GM12878 (cell line): ENCODE results near the gene TNFRSF8. TPM values are rescaled to one million over a fixed set of nuclear protein-coding genes. Genes with fewer than 3 reads are reported as not detected.

ENCODE experiments used
- EGR1 ChIP-seq, 2 experiments: IDR thresholded peaks; 1 replicate in 1 of 2; 2 replicates in 1 of 2; pipeline ENCODE4 v1.6.1; 2011 to 2012; ENCODE audit warnings: low read depth in 2 of 2, low read length in 2 of 2, borderline replicate concordance in 1 of 2, mild to moderate bottlenecking in 1 of 2, moderate library complexity in 1 of 2
- JUND ChIP-seq: IDR thresholded peaks from 2 replicates; pipeline ENCODE4 v1.6.1; 2012; ENCODE audit warnings: low read depth, mild to moderate bottlenecking, low read length, improper control_type of control experiment, moderate library complexity
- MEF2A ChIP-seq: IDR thresholded peaks from 2 replicates; pipeline ENCODE4 v1.6.1; 2011; ENCODE audit warnings: low read depth, mild to moderate bottlenecking, low read length, moderate library complexity; ENCODE audit not compliant: insufficient read depth
- PAX5 ChIP-seq: IDR thresholded peaks from 2 replicates; pipeline ENCODE4 v1.6.1; 2011; ENCODE audit warnings: low read depth, low read length, borderline replicate concordance
- RAD51 ChIP-seq: fragments of 450-650 bp; IDR thresholded peaks from 2 replicates; pipeline ENCODE4 v1.6.1; 2016; ENCODE audit warnings: moderate library complexity, mild to moderate bottlenecking, inconsistent platforms
- TAF1 ChIP-seq: IDR thresholded peaks from 2 replicates; pipeline ENCODE4 v1.6.1; 2011; ENCODE audit warnings: mild to moderate bottlenecking, low read depth, low read length, borderline replicate concordance
- TARDBP ChIP-seq: IDR thresholded peaks from 2 replicates; pipeline ENCODE4 v1.6.1; 2016; ENCODE audit warnings: borderline replicate concordance
- YY1 ChIP-seq: IDR thresholded peaks from 2 replicates; pipeline ENCODE4 v1.6.1; 2011; ENCODE audit warnings: low read depth, mild to moderate bottlenecking, low read length
- polyA plus RNA-seq, 11 experiments: library from polyadenylated mRNA; depleted of rRNA in 4 of 11; unstranded in 6 of 11; stranded (reverse) in 5 of 11; fragments of >200 nt; fragmentation: Nextera tagmentation in 4 of 11; fragmentation: Illumina TruSeq in 1 of 11; extraction: Ambion mirVana in 4 of 11; extraction: Trizol in 1 of 11; gene quantifications; 1 replicate in 1 of 11; 2 replicates in 10 of 11; pipeline versions ENCODE4 v1.2.1 to v1.2.3, GENCODE V29; 2011 to 2016; ENCODE audit warnings: inconsistent platforms in 2 of 11, missing spikeins in 2 of 11, low read depth in 1 of 11
- total RNA-seq, 4 experiments: library from RNA; depleted of rRNA in 3 of 4; stranded (reverse); fragments of >200 nt in 3 of 4; fragmentation: Illumina TruSeq in 1 of 4; extraction: Trizol in 1 of 4; gene quantifications; 2 replicates each; pipeline versions ENCODE4 v1.2.1 to v1.2.3, GENCODE V29; 2013 to 2021
- TF ChIP-seq, protein P1 (sequence below), 3 experiments: IDR thresholded peaks in 2 of 3; conservative IDR thresholded peaks in 1 of 3; 2 replicates each; pipeline ENCODE4 v1.5.1; 2011; ENCODE audit warnings: low read depth in 3 of 3, low read length in 3 of 3, mild to moderate bottlenecking in 3 of 3, control low read depth in 2 of 3, moderate library complexity in 2 of 3, inconsistent platforms in 1 of 3, mixed read lengths in 1 of 3; ENCODE audit not compliant: control insufficient read depth in 2 of 3, insufficient read depth in 1 of 3; ENCODE audit errors: extremely low read depth in 1 of 3
- TF ChIP-seq, protein P2 (sequence below): IDR thresholded peaks from 2 replicates; pipeline ENCODE4 v1.6.1; 2012; ENCODE audit warnings: low read depth, low read length, improper control_type of control experiment
- TF ChIP-seq, protein P3 (sequence below): fragments of 450-650 bp; IDR thresholded peaks from 2 replicates; pipeline ENCODE4 v1.6.1; 2017; ENCODE audit warnings: low read depth, mild to moderate bottlenecking, moderate library complexity
- TF ChIP-seq, protein P4 (sequence below): IDR thresholded peaks from 2 replicates; pipeline ENCODE4 v1.6.1; 2011; ENCODE audit warnings: mild to moderate bottlenecking, low read depth, low read length, moderate library complexity; ENCODE audit not compliant: insufficient replicate concordance
- TF ChIP-seq, protein P5 (sequence below): fragments of 450-650 bp; formaldehyde crosslinking; IDR thresholded peaks from 2 replicates; pipeline ENCODE4 v1.4.0; 2020; ENCODE audit warnings: mild to moderate bottlenecking, moderate library complexity
- TF ChIP-seq, protein P6 (sequence below): fragments of 450-650 bp; IDR thresholded peaks from 2 replicates; pipeline ENCODE4 v1.6.1; 2016; ENCODE audit warnings: mild to moderate bottlenecking

Gene TNFRSF8
- total and polyA plus RNA-seq, 10 of the 15 experiments (the other 5 are each of a cell fraction or from before 2014, with no cell fraction given) = 9.8 to 114 (median 58.8) TPM

DNA sequence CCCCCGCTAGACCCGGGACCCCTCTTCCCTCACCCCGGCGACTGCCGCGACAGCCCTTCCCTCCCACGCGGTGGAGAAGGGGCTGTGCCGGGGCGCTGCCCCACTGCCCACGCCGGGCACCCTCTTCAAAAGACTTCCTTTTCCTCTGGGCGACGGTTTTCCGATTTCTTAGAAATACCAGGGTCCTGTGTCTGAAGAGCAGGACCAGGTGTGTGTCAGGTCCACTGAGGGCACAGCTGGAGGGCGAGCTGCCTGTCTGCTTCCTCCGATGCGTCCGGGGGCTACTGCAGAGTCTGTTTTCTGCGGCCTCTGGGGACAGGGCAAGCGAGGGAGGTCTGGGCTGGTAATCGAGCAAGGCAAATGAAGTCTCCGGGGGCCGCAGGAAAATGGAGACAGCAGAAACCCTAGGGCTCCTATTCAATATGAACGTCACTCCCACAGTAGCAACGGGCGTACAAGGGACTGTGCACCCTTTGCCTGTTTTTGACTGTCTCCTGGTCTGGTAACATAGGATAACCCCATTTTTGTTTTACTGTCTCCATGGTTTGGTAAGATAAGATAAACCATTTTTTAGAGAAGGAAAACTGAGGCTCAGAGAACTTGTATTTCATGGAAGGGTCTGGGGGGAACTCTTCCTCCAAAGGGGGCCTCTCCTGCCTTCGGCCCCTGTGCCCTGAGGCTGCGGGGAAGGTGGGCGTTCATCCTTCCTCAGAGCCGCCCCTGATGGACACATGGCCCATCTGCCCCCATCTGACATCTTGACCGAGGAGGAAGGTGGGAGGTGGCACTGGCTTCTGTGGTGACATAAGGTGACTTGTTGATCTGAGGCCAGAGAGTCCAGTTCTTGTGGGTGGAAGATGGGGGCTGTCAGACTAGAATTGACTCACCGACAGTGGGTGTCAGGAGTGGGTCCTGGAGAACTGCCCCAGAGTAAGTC, 104.7 kb downstream of the TNFRSF8 start (continued):
- TF ChIP-seq, protein P1, sequence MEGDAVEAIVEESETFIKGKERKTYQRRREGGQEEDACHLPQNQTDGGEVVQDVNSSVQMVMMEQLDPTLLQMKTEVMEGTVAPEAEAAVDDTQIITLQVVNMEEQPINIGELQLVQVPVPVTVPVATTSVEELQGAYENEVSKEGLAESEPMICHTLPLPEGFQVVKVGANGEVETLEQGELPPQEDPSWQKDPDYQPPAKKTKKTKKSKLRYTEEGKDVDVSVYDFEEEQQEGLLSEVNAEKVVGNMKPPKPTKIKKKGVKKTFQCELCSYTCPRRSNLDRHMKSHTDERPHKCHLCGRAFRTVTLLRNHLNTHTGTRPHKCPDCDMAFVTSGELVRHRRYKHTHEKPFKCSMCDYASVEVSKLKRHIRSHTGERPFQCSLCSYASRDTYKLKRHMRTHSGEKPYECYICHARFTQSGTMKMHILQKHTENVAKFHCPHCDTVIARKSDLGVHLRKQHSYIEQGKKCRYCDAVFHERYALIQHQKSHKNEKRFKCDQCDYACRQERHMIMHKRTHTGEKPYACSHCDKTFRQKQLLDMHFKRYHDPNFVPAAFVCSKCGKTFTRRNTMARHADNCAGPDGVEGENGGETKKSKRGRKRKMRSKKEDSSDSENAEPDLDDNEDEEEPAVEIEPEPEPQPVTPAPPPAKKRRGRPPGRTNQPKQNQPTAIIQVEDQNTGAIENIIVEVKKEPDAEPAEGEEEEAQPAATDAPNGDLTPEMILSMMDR (IDR thresholded peaks at IDR 0.05 in 2 of 3, conservative IDR thresholded peaks at IDR 0.05 in 1 of 3; ENCODE audit: control insufficient read depth in 2 of 3, extremely low read depth in 1 of 3, insufficient read depth in 1 of 3, low read depth in 3 of 3, low read length in 3 of 3) = no peak
- TF ChIP-seq, protein P2, sequence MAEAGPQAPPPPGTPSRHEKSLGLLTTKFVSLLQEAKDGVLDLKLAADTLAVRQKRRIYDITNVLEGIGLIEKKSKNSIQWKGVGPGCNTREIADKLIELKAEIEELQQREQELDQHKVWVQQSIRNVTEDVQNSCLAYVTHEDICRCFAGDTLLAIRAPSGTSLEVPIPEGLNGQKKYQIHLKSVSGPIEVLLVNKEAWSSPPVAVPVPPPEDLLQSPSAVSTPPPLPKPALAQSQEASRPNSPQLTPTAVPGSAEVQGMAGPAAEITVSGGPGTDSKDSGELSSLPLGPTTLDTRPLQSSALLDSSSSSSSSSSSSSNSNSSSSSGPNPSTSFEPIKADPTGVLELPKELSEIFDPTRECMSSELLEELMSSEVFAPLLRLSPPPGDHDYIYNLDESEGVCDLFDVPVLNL = no peak
- 0 out of 2 replicates have a peak, but pooled peaks have one; percentile 25 for TF ChIP-seq YY1
- TF ChIP-seq, protein P3, sequence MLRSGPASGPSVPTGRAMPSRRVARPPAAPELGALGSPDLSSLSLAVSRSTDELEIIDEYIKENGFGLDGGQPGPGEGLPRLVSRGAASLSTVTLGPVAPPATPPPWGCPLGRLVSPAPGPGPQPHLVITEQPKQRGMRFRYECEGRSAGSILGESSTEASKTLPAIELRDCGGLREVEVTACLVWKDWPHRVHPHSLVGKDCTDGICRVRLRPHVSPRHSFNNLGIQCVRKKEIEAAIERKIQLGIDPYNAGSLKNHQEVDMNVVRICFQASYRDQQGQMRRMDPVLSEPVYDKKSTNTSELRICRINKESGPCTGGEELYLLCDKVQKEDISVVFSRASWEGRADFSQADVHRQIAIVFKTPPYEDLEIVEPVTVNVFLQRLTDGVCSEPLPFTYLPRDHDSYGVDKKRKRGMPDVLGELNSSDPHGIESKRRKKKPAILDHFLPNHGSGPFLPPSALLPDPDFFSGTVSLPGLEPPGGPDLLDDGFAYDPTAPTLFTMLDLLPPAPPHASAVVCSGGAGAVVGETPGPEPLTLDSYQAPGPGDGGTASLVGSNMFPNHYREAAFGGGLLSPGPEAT = peak; percentile 13; the same call in 1 of the 2 replicates
- TF ChIP-seq EGR1 (IDR thresholded peaks at IDR 0.05; ENCODE audit: borderline replicate concordance in 1 of 2, low read depth in 2 of 2, low read length in 2 of 2) = peak in 1 of 2 experiments; percentile 56; a peak in 1 of 3 replicates
- TF ChIP-seq RAD51 = no peak
- TF ChIP-seq, protein P4, sequence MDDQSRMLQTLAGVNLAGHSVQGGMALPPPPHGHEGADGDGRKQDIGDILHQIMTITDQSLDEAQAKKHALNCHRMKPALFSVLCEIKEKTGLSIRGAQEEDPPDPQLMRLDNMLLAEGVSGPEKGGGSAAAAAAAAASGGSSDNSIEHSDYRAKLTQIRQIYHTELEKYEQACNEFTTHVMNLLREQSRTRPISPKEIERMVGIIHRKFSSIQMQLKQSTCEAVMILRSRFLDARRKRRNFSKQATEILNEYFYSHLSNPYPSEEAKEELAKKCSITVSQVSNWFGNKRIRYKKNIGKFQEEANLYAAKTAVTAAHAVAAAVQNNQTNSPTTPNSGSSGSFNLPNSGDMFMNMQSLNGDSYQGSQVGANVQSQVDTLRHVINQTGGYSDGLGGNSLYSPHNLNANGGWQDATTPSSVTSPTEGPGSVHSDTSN = no peak
- TF ChIP-seq PAX5 = 0 out of 2 replicates have a peak, but pooled peaks have one; percentile 2
- TF ChIP-seq, protein P5, sequence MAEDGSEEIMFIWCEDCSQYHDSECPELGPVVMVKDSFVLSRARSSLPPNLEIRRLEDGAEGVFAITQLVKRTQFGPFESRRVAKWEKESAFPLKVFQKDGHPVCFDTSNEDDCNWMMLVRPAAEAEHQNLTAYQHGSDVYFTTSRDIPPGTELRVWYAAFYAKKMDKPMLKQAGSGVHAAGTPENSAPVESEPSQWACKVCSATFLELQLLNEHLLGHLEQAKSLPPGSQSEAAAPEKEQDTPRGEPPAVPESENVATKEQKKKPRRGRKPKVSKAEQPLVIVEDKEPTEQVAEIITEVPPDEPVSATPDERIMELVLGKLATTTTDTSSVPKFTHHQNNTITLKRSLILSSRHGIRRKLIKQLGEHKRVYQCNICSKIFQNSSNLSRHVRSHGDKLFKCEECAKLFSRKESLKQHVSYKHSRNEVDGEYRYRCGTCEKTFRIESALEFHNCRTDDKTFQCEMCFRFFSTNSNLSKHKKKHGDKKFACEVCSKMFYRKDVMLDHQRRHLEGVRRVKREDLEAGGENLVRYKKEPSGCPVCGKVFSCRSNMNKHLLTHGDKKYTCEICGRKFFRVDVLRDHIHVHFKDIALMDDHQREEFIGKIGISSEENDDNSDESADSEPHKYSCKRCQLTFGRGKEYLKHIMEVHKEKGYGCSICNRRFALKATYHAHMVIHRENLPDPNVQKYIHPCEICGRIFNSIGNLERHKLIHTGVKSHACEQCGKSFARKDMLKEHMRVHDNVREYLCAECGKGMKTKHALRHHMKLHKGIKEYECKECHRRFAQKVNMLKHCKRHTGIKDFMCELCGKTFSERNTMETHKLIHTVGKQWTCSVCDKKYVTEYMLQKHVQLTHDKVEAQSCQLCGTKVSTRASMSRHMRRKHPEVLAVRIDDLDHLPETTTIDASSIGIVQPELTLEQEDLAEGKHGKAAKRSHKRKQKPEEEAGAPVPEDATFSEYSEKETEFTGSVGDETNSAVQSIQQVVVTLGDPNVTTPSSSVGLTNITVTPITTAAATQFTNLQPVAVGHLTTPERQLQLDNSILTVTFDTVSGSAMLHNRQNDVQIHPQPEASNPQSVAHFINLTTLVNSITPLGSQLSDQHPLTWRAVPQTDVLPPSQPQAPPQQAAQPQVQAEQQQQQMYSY (CRISPR knock-in tag) = no peak
- no peak for TF ChIP-seq TARDBP
- TF ChIP-seq JUND = no peak
- no peak for TF ChIP-seq MEF2A
- TF ChIP-seq, protein P6, sequence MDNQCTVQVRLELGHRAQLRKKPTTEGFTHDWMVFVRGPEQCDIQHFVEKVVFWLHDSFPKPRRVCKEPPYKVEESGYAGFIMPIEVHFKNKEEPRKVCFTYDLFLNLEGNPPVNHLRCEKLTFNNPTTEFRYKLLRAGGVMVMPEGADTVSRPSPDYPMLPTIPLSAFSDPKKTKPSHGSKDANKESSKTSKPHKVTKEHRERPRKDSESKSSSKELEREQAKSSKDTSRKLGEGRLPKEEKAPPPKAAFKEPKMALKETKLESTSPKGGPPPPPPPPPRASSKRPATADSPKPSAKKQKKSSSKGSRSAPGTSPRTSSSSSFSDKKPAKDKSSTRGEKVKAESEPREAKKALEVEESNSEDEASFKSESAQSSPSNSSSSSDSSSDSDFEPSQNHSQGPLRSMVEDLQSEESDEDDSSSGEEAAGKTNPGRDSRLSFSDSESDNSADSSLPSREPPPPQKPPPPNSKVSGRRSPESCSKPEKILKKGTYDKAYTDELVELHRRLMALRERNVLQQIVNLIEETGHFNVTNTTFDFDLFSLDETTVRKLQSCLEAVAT = 0 out of 2 replicates have a peak, but pooled peaks have one; percentile 28
- TF ChIP-seq TAF1 = no peak
